Endothelial cell of umbilical vein (primary cell): ENCODE measurements around the gene IQGAP1. TPM values are rescaled to one million over a fixed set of nuclear protein-coding genes. Genes with fewer than 3 reads are reported as not detected.

Experiments used
- BruUV-seq: library from RNA; stranded (reverse); fragments of 400-500 nt; replicated peaks from 2 replicates; lab custom pipeline; 2021; lab: Mats Ljungman, UMichigan
- CTCF ChIA-PET: fragments of 300-600, 350-600 bp; sonication (Branson Sonifier 250); formaldehyde crosslinking; loops from one replicate; lab custom pipeline; 2021; ENCODE audit warnings: antibody characterized with exemption, inconsistent platforms; lab: Charles Lee
- POLR2A ChIA-PET: fragments of 300-600, 350-600 bp; sonication (Branson Sonifier 250); formaldehyde crosslinking; loops from one replicate; lab custom pipeline; 2021; ENCODE audit warnings: antibody characterized with exemption, inconsistent platforms; lab: Charles Lee
- DNase-seq: peaks from one replicate; pipeline ENCODE4 v3.0.0-alpha.2; 2011; ENCODE audit warnings: low read depth, low spot score
- FAIRE-seq: peaks from 2 replicates; lab custom pipeline; 2011; peaks lifted over from hg19 to GRCh38; lab: Jason Lieb, UNC
- H2AFZ ChIP-seq: 2 replicates; pipeline ENCODE4 v1.6.0; 2012; ENCODE audit warnings: low read depth, low read length, control low read depth, inconsistent platforms
- H3K27ac ChIP-seq: 2 replicates; pipeline ENCODE4 v1.5.1; 2011; ENCODE audit warnings: low read depth, mild to moderate bottlenecking, control low read depth, low read length, moderate library complexity; ENCODE audit not compliant: insufficient read depth
- H3K27me3 ChIP-seq, 2 experiments: 2 replicates each; pipeline versions ENCODE4 v1.6.0 to v1.6.1; 2011; ENCODE audit warnings: low read length in 2 of 2, mixed read lengths in 1 of 2; ENCODE audit not compliant: control insufficient read depth in 2 of 2, insufficient read depth in 2 of 2
- H3K36me3 ChIP-seq, 2 experiments: 2 replicates in 1 of 2; 3 replicates in 1 of 2; pipeline ENCODE4 v1.5.1; 2011; ENCODE audit warnings: low read length in 2 of 2, mild to moderate bottlenecking in 1 of 2, moderate library complexity in 1 of 2; ENCODE audit not compliant: control insufficient read depth in 2 of 2, insufficient read depth in 2 of 2; ENCODE audit errors: extremely low read depth in 1 of 2
- H3K4me1 ChIP-seq: 3 replicates; pipeline ENCODE4 v1.5.1; 2011; ENCODE audit warnings: mild to moderate bottlenecking, low read length; ENCODE audit not compliant: control insufficient read depth, insufficient read depth; ENCODE audit errors: extremely low read depth
- H3K4me2 ChIP-seq: 2 replicates; pipeline ENCODE4 v1.6.1; 2011; ENCODE audit warnings: low read length, control low read depth, mixed read lengths; ENCODE audit not compliant: insufficient read depth
- H3K4me3 ChIP-seq, 3 experiments: fragments of 200-600 bp in 1 of 3; sonication (generic), shearing (Covaris generic) in 1 of 3; replicated peaks in 1 of 3; 2 replicates each; pipeline ENCODE4 v1.5.1; 2011 to 2016; ENCODE audit warnings: control low read depth in 3 of 3, low read length in 3 of 3, mild to moderate bottlenecking in 2 of 3, inconsistent platforms in 1 of 3, low read depth in 1 of 3, moderate library complexity in 1 of 3; ENCODE audit not compliant: insufficient read depth in 1 of 3
- H3K79me2 ChIP-seq: 2 replicates; pipeline ENCODE4 v1.6.0; 2012; ENCODE audit warnings: low read length, inconsistent platforms; ENCODE audit not compliant: control insufficient read depth, insufficient read depth
- H3K9ac ChIP-seq: replicated peaks from 2 replicates; pipeline ENCODE3; 2011; ENCODE audit warnings: low read length, control low read depth; ENCODE audit not compliant: insufficient read depth; ENCODE audit errors: extremely low read depth
- H3K9me1 ChIP-seq: replicated peaks from 3 replicates; pipeline ENCODE4 v1.6.0; 2011; ENCODE audit warnings: mild to moderate bottlenecking, low read length; ENCODE audit not compliant: control insufficient read depth, insufficient read depth; ENCODE audit errors: extremely low read depth
- H3K9me3 ChIP-seq: replicated peaks from 2 replicates; pipeline ENCODE4 v1.5.1; 2012; ENCODE audit warnings: low read length, inconsistent platforms; ENCODE audit not compliant: control insufficient read depth, insufficient read depth
- H4K20me1 ChIP-seq: replicated peaks from 2 replicates; pipeline ENCODE3; 2011; ENCODE audit warnings: mild to moderate bottlenecking, low read length; ENCODE audit not compliant: control insufficient read depth, insufficient read depth; ENCODE audit errors: extremely low read depth
- EZH2 ChIP-seq: IDR thresholded peaks from 2 replicates; pipeline ENCODE4 v1.6.1; 2012; ENCODE audit warnings: borderline replicate concordance, low read depth, mild to moderate bottlenecking, moderate library complexity, low read length, inconsistent platforms; ENCODE audit not compliant: severe bottlenecking
- FOS ChIP-seq: IDR thresholded peaks from 2 replicates; pipeline ENCODE4 v1.6.1; 2011; ENCODE audit warnings: mild to moderate bottlenecking, low read length, moderate library complexity, borderline replicate concordance; ENCODE audit not compliant: insufficient read depth
- GATA2 ChIP-seq: IDR thresholded peaks from 2 replicates; pipeline ENCODE4 v1.7.0; 2011; ENCODE audit warnings: low read depth, mild to moderate bottlenecking, moderate library complexity, mixed read lengths, low read length; ENCODE audit not compliant: insufficient read length, insufficient read depth
- JUN ChIP-seq: IDR thresholded peaks from 2 replicates; pipeline ENCODE4 v1.6.1; 2011; ENCODE audit warnings: borderline replicate concordance, low read depth; ENCODE audit not compliant: insufficient read length, insufficient read depth
- MYC ChIP-seq: IDR thresholded peaks from one replicate; pipeline ENCODE4 v1.6.1; 2011; ENCODE audit warnings: mild to moderate bottlenecking, low read depth, low read length
- POLR2A ChIP-seq: IDR thresholded peaks from 2 replicates; pipeline ENCODE4 v1.6.1; 2012; ENCODE audit warnings: low read depth, mild to moderate bottlenecking, control low read depth, low read length
- POLR2AphosphoS5 ChIP-seq: IDR thresholded peaks from 2 replicates; pipeline ENCODE4 v1.6.1; 2012; ENCODE audit warnings: low read depth, mild to moderate bottlenecking, control low read depth, low read length, moderate library complexity; ENCODE audit not compliant: insufficient read depth
- dilution Hi-C: fragments of 300-500 bp; cut with MboI; formaldehyde crosslinking; loops from one replicate; pipeline ENCODE4 v1.15.0; 2019; ENCODE audit warnings: low sequenced_read_pairs; ENCODE audit not compliant: extremely low pct_ligation_motif_present
- intact Hi-C: fragments of 100-400 bp; cut with micrococcal nuclease; formaldehyde crosslinking; loops from one replicate; pipeline ENCODE4 v1.10.0; 2022
- polyA plus RNA-seq, 4 experiments: library from polyadenylated mRNA; depleted of rRNA in 3 of 4; stranded (reverse) in 3 of 4; unstranded in 1 of 4; fragments of >200 nt; gene quantifications; 2 replicates each; pipeline versions ENCODE4 v1.2.1 to v1.2.3, GENCODE V29; 2011 to 2012; ENCODE audit warnings: missing spikeins in 1 of 4
- total RNA-seq: library from RNA; stranded (reverse); gene quantifications from 2 replicates; pipeline ENCODE4 v1.2.3, GENCODE V29; 2021
- TF ChIP-seq, protein P1 (sequence below), 2 donors: IDR thresholded peaks; 1 replicate in 1 of 2; 2 replicates in 1 of 2; pipeline ENCODE4 v1.5.1; 2011; ENCODE audit warnings: low read length in 2 of 2, mild to moderate bottlenecking in 2 of 2, moderate library complexity in 2 of 2, control low read depth in 1 of 2, inconsistent platforms in 1 of 2, low read depth in 1 of 2; ENCODE audit not compliant: insufficient read depth in 1 of 2; ENCODE audit errors: extremely low read depth in 1 of 2
- TF ChIP-seq, protein P2 (sequence below): IDR thresholded peaks from 2 replicates; pipeline ENCODE4 v1.6.1; 2011; ENCODE audit not compliant: insufficient read depth, insufficient read length

IQGAP1 gene
- total and polyA plus RNA-seq, 2 donors (not counting 3 experiments of a cell fraction or from before 2014, with no cell fraction given), result 82.2 to 258 TPM

DNA sequence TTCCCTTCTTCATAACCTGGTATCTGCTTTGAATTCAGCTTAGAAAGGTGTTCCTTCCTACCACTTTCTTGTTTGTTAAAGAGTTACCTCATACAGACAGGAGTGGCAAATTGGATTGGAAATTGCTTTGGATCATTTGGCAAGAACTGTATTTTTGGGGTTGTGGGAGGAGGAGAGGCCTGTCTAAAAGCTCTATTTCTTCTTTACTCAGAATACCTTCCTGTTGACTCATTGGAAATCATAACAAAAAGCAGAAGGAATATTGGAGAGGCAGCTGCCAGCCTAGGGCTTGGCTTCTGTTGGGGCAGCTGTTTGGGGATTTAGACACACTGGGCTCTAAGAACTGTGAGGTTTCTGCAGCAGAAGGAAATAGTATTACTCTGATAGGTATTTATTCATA is 14.2 kb downstream of the IQGAP1 start:
- H3K27me3 ChIP-seq, result no peaks in the 10 kb centered on the region
- dilution Hi-C loops, result no loop called here
- no peaks in the 10 kb centered on the region for H3K9me3 ChIP-seq
- POLR2A ChIA-PET, result interaction anchor here (1.9 kb wide), 1 partner anchor 14 kb away, joined by 15 read pairs; the partner anchor contains the start of gene IQGAP1
- CTCF ChIA-PET, result interaction anchor here (0.6 to 2.0 kb wide), 11 partner anchors 11 to 82 kb away, joined by 3 to 11 read pairs (median 4); partner anchors contain the start of gene IQGAP1
- peak overlapping the region; percentile 92 for H3K9ac ChIP-seq
- peaks cover 88% of the 10 kb centered on the region for H3K79me2 ChIP-seq
- no peak overlapping the region for H2AFZ ChIP-seq
- H4K20me1 ChIP-seq, result peaks cover 12% of the 10 kb centered on the region
- peaks cover 68% of the 10 kb centered on the region for H3K4me1 ChIP-seq
- H3K27ac ChIP-seq, result peak overlapping the region; percentile 100
- FAIRE-seq (peak; percentile 77), DNase-seq (peak; percentile 94)
- peak overlapping the region in 1 of 3 experiments; percentile 40 for H3K4me3 ChIP-seq
- TF ChIP-seq JUN, result peak; percentile 83
- peak; percentile 79 for TF ChIP-seq FOS
- no peak for TF ChIP-seq GATA2
- peak; percentile 53 for TF ChIP-seq POLR2AphosphoS5
- peak overlapping the region; percentile 93 for H3K4me2 ChIP-seq
- no TSS peak for BruUV-seq
- no peaks in the 10 kb centered on the region for H3K36me3 ChIP-seq
- intact Hi-C loops, result loop anchor here (1.0 to 2.0 kb wide), 4 partner anchors 19 to 61 kb away; no protein-coding TSS in a partner anchor
- H3K9me1 ChIP-seq, result no peaks in the 10 kb centered on the region

DNA sequence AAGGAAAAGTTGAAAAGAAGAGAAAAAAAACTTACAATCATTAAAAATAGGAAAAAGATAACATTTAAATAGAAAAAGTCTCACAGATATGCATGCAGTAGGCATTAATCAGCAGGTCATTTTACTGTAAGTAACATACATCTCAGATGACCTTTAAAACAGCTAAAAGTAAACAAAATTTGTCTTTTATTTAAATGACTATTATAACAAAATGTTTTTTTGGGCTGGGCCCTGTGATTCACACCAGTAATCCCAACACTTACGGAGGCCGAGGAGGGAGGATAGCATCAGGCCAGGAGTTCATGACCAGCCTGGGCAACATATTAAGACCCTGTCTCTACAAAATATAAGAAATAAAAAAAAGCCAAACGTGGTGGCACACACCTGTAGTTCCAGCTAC is 14.7 kb downstream of the IQGAP1 start:
- H3K27ac ChIP-seq, result peak overlapping the region; percentile 100
- H3K4me1 ChIP-seq, result peaks cover 74% of the 10 kb centered on the region
- H2AFZ ChIP-seq, result no peak overlapping the region
- peak overlapping the region; percentile 92 for H3K9ac ChIP-seq
- ChIA-PET POLR2A (interaction anchor here (1.9 kb wide), 1 partner anchor 14 kb away, joined by 15 read pairs; the partner anchor contains the start of gene IQGAP1), CTCF (interaction anchor here (0.9 to 2.0 kb wide), 10 partner anchors 10 to 83 kb away, joined by 3 to 11 read pairs (median 6); partner anchors contain the start of gene IQGAP1)
- H3K79me2 ChIP-seq, result peaks cover 91% of the 10 kb centered on the region
- peak overlapping the region; percentile 93 for H3K4me2 ChIP-seq
- H3K9me3 ChIP-seq, result no peaks in the 10 kb centered on the region
- no peak for DNase-seq
- dilution Hi-C loops, result no loop called here
- H4K20me1 ChIP-seq, result peaks cover 12% of the 10 kb centered on the region
- no TSS peak for BruUV-seq
- H3K9me1 ChIP-seq, result no peaks in the 10 kb centered on the region
- peak overlapping the region in 1 of 3 experiments; percentile 17 for H3K4me3 ChIP-seq
- TF ChIP-seq POLR2A, result no peak
- TF ChIP-seq GATA2, result no peak
- TF ChIP-seq EZH2, result no peak
- TF ChIP-seq, protein P1, sequence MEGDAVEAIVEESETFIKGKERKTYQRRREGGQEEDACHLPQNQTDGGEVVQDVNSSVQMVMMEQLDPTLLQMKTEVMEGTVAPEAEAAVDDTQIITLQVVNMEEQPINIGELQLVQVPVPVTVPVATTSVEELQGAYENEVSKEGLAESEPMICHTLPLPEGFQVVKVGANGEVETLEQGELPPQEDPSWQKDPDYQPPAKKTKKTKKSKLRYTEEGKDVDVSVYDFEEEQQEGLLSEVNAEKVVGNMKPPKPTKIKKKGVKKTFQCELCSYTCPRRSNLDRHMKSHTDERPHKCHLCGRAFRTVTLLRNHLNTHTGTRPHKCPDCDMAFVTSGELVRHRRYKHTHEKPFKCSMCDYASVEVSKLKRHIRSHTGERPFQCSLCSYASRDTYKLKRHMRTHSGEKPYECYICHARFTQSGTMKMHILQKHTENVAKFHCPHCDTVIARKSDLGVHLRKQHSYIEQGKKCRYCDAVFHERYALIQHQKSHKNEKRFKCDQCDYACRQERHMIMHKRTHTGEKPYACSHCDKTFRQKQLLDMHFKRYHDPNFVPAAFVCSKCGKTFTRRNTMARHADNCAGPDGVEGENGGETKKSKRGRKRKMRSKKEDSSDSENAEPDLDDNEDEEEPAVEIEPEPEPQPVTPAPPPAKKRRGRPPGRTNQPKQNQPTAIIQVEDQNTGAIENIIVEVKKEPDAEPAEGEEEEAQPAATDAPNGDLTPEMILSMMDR (IDR thresholded peaks at IDR 0.05; ENCODE audit: extremely low read depth in 1 of 2, insufficient read depth in 1 of 2, low read depth in 1 of 2, low read length in 2 of 2), result no peak
- no peak for TF ChIP-seq POLR2AphosphoS5
- TF ChIP-seq, protein P2, sequence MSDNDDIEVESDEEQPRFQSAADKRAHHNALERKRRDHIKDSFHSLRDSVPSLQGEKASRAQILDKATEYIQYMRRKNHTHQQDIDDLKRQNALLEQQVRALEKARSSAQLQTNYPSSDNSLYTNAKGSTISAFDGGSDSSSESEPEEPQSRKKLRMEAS, result no peak
- no peak for TF ChIP-seq JUN
- TF ChIP-seq FOS, result no peak
- TF ChIP-seq MYC, result no peak
- H3K27me3 ChIP-seq, result no peaks in the 10 kb centered on the region
- no peak for FAIRE-seq
- H3K36me3 ChIP-seq, result no peaks in the 10 kb centered on the region
- intact Hi-C loops, result loop anchor here (1.0 to 2.0 kb wide), 4 partner anchors 18 to 60 kb away; no protein-coding TSS in a partner anchor
